Astrocyte (in vitro differentiated cells and primary cell): ENCODE measurements around the gene ABCG4.

Experiments used
- EZH2 ChIP-seq: IDR thresholded peaks from 2 replicates; pipeline ENCODE4 v1.6.1; 2012; ENCODE audit warnings: mild to moderate bottlenecking, low read length, inconsistent platforms; ENCODE audit not compliant: insufficient read depth
- TF ChIP-seq, protein P1 (sequence below): IDR thresholded peaks from 2 replicates; pipeline ENCODE4 v1.5.1; 2011; ENCODE audit warnings: low read depth, mild to moderate bottlenecking, inconsistent platforms, low read length, moderate library complexity; ENCODE audit not compliant: insufficient read depth

DNA sequence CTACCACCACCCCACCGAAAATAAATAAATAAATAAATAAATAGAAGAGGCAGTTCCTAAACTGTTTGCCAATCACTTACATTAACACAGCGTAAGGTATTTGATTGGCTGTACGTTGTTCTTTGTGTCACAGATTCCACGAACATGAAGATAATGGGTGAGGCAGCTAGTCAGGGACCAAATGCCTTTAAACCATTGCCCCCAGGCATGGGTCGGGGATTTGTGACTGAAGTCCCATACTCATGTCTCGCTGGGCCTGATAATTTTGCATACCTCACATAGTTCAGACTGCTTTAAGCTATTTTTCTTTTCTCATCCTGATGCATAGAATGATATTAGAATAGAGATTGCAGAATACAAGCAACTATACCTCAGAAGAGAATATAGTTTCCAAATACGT is 53.7 kb downstream of the ABCG4 start:
- TF ChIP-seq, protein P1, sequence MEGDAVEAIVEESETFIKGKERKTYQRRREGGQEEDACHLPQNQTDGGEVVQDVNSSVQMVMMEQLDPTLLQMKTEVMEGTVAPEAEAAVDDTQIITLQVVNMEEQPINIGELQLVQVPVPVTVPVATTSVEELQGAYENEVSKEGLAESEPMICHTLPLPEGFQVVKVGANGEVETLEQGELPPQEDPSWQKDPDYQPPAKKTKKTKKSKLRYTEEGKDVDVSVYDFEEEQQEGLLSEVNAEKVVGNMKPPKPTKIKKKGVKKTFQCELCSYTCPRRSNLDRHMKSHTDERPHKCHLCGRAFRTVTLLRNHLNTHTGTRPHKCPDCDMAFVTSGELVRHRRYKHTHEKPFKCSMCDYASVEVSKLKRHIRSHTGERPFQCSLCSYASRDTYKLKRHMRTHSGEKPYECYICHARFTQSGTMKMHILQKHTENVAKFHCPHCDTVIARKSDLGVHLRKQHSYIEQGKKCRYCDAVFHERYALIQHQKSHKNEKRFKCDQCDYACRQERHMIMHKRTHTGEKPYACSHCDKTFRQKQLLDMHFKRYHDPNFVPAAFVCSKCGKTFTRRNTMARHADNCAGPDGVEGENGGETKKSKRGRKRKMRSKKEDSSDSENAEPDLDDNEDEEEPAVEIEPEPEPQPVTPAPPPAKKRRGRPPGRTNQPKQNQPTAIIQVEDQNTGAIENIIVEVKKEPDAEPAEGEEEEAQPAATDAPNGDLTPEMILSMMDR, result no peak
- no peak for TF ChIP-seq EZH2
